Lung (tissue), 4 donors: ENCODE results near the gene RPL36. TPM values are rescaled to one million over a fixed set of nuclear protein-coding genes. Genes with fewer than 3 reads are reported as not detected.

Experiments
- polyA plus RNA-seq, 2 donors: library from polyadenylated mRNA; stranded (reverse); fragments of 200-250 nt; gene quantifications; one replicate each; pipeline ENCODE4 v1.2.1, GENCODE V29; 2013
- total RNA-seq, 2 donors: library from RNA; depleted of rRNA in 1 of 2; stranded (reverse); fragments of >200 nt in 1 of 2; gene quantifications; one replicate each; pipeline ENCODE4 v1.2.1, GENCODE V29; 2014 to 2021
- donor health status: Bipolar disorder and iron deficiency.
- donor health status: healthy.
- donor health status: DM: yes; HTN: yes; CAD: no.

The RPL36 gene
- total and polyA plus RNA-seq, 4 donors: 309 to 1,934 (median 702) TPM

Other genes starting within 250 kb of the RPL36 start
- not detected for gene ZNRF4, start 234.9 kb upstream of the RPL36 start, total RNA-seq
- not detected for gene ZNRF4, start 234.9 kb upstream of the RPL36 start, polyA plus RNA-seq
- 1 to 10 TPM; 1.8 to 2.0 TPM for gene TINCR, start 122.3 kb upstream of the RPL36 start, total RNA-seq
- gene TINCR, start 122.3 kb upstream of the RPL36 start, polyA plus RNA-seq: 1 to 10 TPM; 1.0 to 2.0 TPM
- 10 to 100 TPM; 85.0 to 88.6 TPM for gene SAFB2, start 67.5 kb upstream of the RPL36 start, total RNA-seq
- 10 to 100 TPM; 39.7 to 51.9 TPM for gene SAFB2, start 67.5 kb upstream of the RPL36 start, polyA plus RNA-seq
- gene SAFB, start 67.2 kb upstream of the RPL36 start, total RNA-seq: 100 to 1,000 TPM in 1 of 2 donors, 10 to 100 TPM in 1; 88.2 to 130 TPM
- 10 to 100 TPM; 59.5 to 67.2 TPM for gene SAFB, start 67.2 kb upstream of the RPL36 start, polyA plus RNA-seq
- gene MICOS13, start 9.8 kb upstream of the RPL36 start, total RNA-seq: 10 to 100 TPM; 26.6 to 78.2 TPM
- gene MICOS13, start 9.8 kb upstream of the RPL36 start, polyA plus RNA-seq: 100 to 1,000 TPM in 1 of 2 donors, 10 to 100 TPM in 1; 77.1 to 184 TPM
- 10 to 100 TPM in 1 of 2 donors, 1 to 10 TPM in 1; 8.2 to 10.3 TPM for gene HSD11B1L, start 9.3 kb upstream of the RPL36 start, total RNA-seq
- 10 to 100 TPM in 1 of 2 donors, 1 to 10 TPM in 1; 7.5 to 12.2 TPM for gene HSD11B1L, start 9.3 kb upstream of the RPL36 start, polyA plus RNA-seq
- gene LONP1, start 29.9 kb downstream of the RPL36 start, total RNA-seq: 10 to 100 TPM; 41.0 to 89.6 TPM
- 10 to 100 TPM; 63.0 to 75.0 TPM for gene LONP1, start 29.9 kb downstream of the RPL36 start, polyA plus RNA-seq
- gene CATSPERD, start 30.3 kb downstream of the RPL36 start, total RNA-seq: 10 to 100 TPM in 1 of 2 donors, 1 to 10 TPM in 1; 8.2 to 10.0 TPM
- gene CATSPERD, start 30.3 kb downstream of the RPL36 start, polyA plus RNA-seq: 10 to 100 TPM in 1 of 2 donors, 1 to 10 TPM in 1; 8.4 to 11.3 TPM
- 1 to 10 TPM in 1 of 2 donors, under 1 TPM in 1; 0.20 to 6.1 TPM for gene PRR22, start 94.5 kb downstream of the RPL36 start, total RNA-seq
- 1 to 10 TPM; 2.6 to 6.8 TPM for gene PRR22, start 94.5 kb downstream of the RPL36 start, polyA plus RNA-seq
- 10 to 100 TPM; 18.5 to 47.0 TPM for gene DUS3L, start 100.9 kb downstream of the RPL36 start, total RNA-seq
- 10 to 100 TPM; 32.7 to 40.8 TPM for gene DUS3L, start 100.9 kb downstream of the RPL36 start, polyA plus RNA-seq
- 1 to 10 TPM in 1 of 2 donors, under 1 TPM in 1; 0.23 to 3.3 TPM for gene NRTN, start 114.8 kb downstream of the RPL36 start, total RNA-seq
- gene NRTN, start 114.8 kb downstream of the RPL36 start, polyA plus RNA-seq: 1 to 10 TPM; 1.2 to 1.7 TPM
- 1 to 10 TPM in 1 of 2 donors, not detected in 1; 1.9 TPM for gene FUT6, start 149.4 kb downstream of the RPL36 start, total RNA-seq
- gene FUT6, start 149.4 kb downstream of the RPL36 start, polyA plus RNA-seq: 1 to 10 TPM in 1 of 2 donors, under 1 TPM in 1; 0.67 to 2.6 TPM
- gene FUT3, start 161.2 kb downstream of the RPL36 start, total RNA-seq: 10 to 100 TPM in 1 of 2 donors, 1 to 10 TPM in 1; 1.5 to 31.4 TPM
- gene FUT3, start 161.2 kb downstream of the RPL36 start, polyA plus RNA-seq: 10 to 100 TPM; 11.3 to 25.1 TPM
- not detected for gene FUT5, start 180.2 kb downstream of the RPL36 start, total RNA-seq
- gene FUT5, start 180.2 kb downstream of the RPL36 start, polyA plus RNA-seq: not detected
- gene NDUFA11, start 213.5 kb downstream of the RPL36 start, total RNA-seq: 100 to 1,000 TPM in 1 of 2 donors, 10 to 100 TPM in 1; 52.5 to 219 TPM
- 100 to 1,000 TPM; 337 to 344 TPM for gene NDUFA11, start 213.5 kb downstream of the RPL36 start, polyA plus RNA-seq
- 1 to 10 TPM; 6.3 to 7.2 TPM for gene VMAC, start 214.6 kb downstream of the RPL36 start, total RNA-seq
- 1 to 10 TPM; 3.3 to 5.0 TPM for gene VMAC, start 214.6 kb downstream of the RPL36 start, polyA plus RNA-seq
- 100 to 1,000 TPM; 333 to 360 TPM for gene CAPS, start 224.0 kb downstream of the RPL36 start, total RNA-seq
- gene CAPS, start 224.0 kb downstream of the RPL36 start, polyA plus RNA-seq: 100 to 1,000 TPM in 1 of 2 donors, 10 to 100 TPM in 1; 90.2 to 113 TPM